ENCODE results near the gene WDR35. TPM values are rescaled to one million over a fixed set of nuclear protein-coding genes. Genes with fewer than 3 reads are reported as not detected.

WDR35 gene
- total and polyA plus RNA-seq, 2 donors from 2014 or later: 6.0 to 21.2 TPM

GRCh38 chr2:19890104-19890503, 99.8 kb downstream of the WDR35 start:
- Histone ChIP-seq H3K4me1 (ENCODE audit: control insufficient read depth in 2 of 3, insufficient read depth in 2 of 3, low read depth in 1 of 3, low read length in 3 of 3) (no peaks in the 10 kb centered on the region), H3K27ac (ENCODE audit: low read depth in 2 of 2, low read length in 2 of 2) (no peak overlapping the region), H3K36me3 (ENCODE audit: control insufficient read depth in 2 of 3, insufficient read depth in 3 of 3, low read length in 3 of 3) (no peaks in the 10 kb centered on the region), H3K27me3 (ENCODE audit: control insufficient read depth, insufficient read depth, low read length) (no peaks in the 10 kb centered on the region), H3K9me3 (ENCODE audit: control insufficient read depth in 2 of 3, insufficient read depth in 1 of 3, low read length in 3 of 3) (no peaks in the 10 kb centered on the region), H3K9ac (ENCODE audit: low read length in 3 of 3) (no peak overlapping the region), H3K4me3 (ENCODE audit: low read length in 3 of 3) (no peak overlapping the region)
- intact Hi-C loops (cut with DNase I): no loop called here
- FAIRE-seq (no peak), DNase-seq (no peak)
- no peak for TF ChIP-seq CTCF (IDR thresholded peaks at IDR 0.05; ENCODE audit: borderline replicate concordance, extremely low read depth, insufficient read depth)

GRCh38 chr2:19888831-19889230, 101.1 kb downstream of the WDR35 start:
- Histone ChIP-seq H3K27ac (ENCODE audit: low read depth in 2 of 2, low read length in 2 of 2) (no peak overlapping the region), H3K4me3 (ENCODE audit: low read length in 3 of 3) (no peak overlapping the region), H3K4me1 (ENCODE audit: control insufficient read depth in 2 of 3, insufficient read depth in 2 of 3, low read depth in 1 of 3, low read length in 3 of 3) (no peaks in the 10 kb centered on the region), H3K27me3 (ENCODE audit: control insufficient read depth, insufficient read depth, low read length) (no peaks in the 10 kb centered on the region), H3K36me3 (ENCODE audit: control insufficient read depth in 2 of 3, insufficient read depth in 3 of 3, low read length in 3 of 3) (no peaks in the 10 kb centered on the region), H3K9ac (ENCODE audit: low read length in 3 of 3) (no peak overlapping the region), H3K9me3 (ENCODE audit: control insufficient read depth in 2 of 3, insufficient read depth in 1 of 3, low read length in 3 of 3) (no peaks in the 10 kb centered on the region)
- FAIRE-seq (no peak), DNase-seq (no peak)
- intact Hi-C loops (cut with DNase I): no loop called here
- TF ChIP-seq CTCF (IDR thresholded peaks at IDR 0.05; ENCODE audit: borderline replicate concordance, extremely low read depth, insufficient read depth): no peak

- Histone ChIP-seq H3K27ac (ENCODE audit: low read depth in 2 of 2, low read length in 2 of 2) (no peak overlapping the region), H3K36me3 (ENCODE audit: control insufficient read depth in 2 of 3, insufficient read depth in 3 of 3, low read length in 3 of 3) (no peaks in the 10 kb centered on the region), H3K9me3 (ENCODE audit: control insufficient read depth in 2 of 3, insufficient read depth in 1 of 3, low read length in 3 of 3) (no peaks in the 10 kb centered on the region), H3K4me3 (ENCODE audit: low read length in 3 of 3) (no peak overlapping the region), H3K27me3 (ENCODE audit: control insufficient read depth, insufficient read depth, low read length) (no peaks in the 10 kb centered on the region), H3K4me1 (ENCODE audit: control insufficient read depth in 2 of 3, insufficient read depth in 2 of 3, low read depth in 1 of 3, low read length in 3 of 3) (no peaks in the 10 kb centered on the region), H3K9ac (ENCODE audit: low read length in 3 of 3) (no peak overlapping the region)
- TF ChIP-seq CTCF (IDR thresholded peaks at IDR 0.05; ENCODE audit: borderline replicate concordance, extremely low read depth, insufficient read depth): no peak
- intact Hi-C loops (cut with DNase I): no loop called here
- FAIRE-seq (no peak), DNase-seq (no peak)
Measured at GRCh38 chr2:19887510-19887909, 102.4 kb downstream of the WDR35 start.

- Histone ChIP-seq H3K27me3 (ENCODE audit: control insufficient read depth, insufficient read depth, low read length) (no peaks in the 10 kb centered on the region), H3K4me3 (ENCODE audit: low read length in 3 of 3) (no peak overlapping the region), H3K36me3 (ENCODE audit: control insufficient read depth in 2 of 3, insufficient read depth in 3 of 3, low read length in 3 of 3) (no peaks in the 10 kb centered on the region), H3K27ac (ENCODE audit: low read depth in 2 of 2, low read length in 2 of 2) (no peak overlapping the region), H3K9me3 (ENCODE audit: control insufficient read depth in 2 of 3, insufficient read depth in 1 of 3, low read length in 3 of 3) (no peaks in the 10 kb centered on the region), H3K4me1 (ENCODE audit: control insufficient read depth in 2 of 3, insufficient read depth in 2 of 3, low read depth in 1 of 3, low read length in 3 of 3) (no peaks in the 10 kb centered on the region), H3K9ac (ENCODE audit: low read length in 3 of 3) (no peak overlapping the region)
- no peak for FAIRE-seq
- TF ChIP-seq CTCF (IDR thresholded peaks at IDR 0.05; ENCODE audit: borderline replicate concordance, extremely low read depth, insufficient read depth): no peak
- no peak for DNase-seq
- intact Hi-C loops (cut with DNase I): no loop called here
Measured at GRCh38 chr2:19886261-19886660, 103.6 kb downstream of the WDR35 start.
